Endothelial cell of umbilical vein (primary cell): ENCODE results near the gene NANS. TPM values are rescaled to one million over a fixed set of nuclear protein-coding genes. Genes with fewer than 3 reads are reported as not detected.
"Not testable (repeated sequence)": the region's sequence is repeated elsewhere in the genome, so short reads cannot be mapped to it uniquely, and the experiment has no call there.

ENCODE experiments used
- BruUV-seq: library from RNA; stranded (reverse); fragments of 400-500 nt; replicated peaks from 2 replicates; lab custom pipeline; 2021; lab: Mats Ljungman, UMichigan
- CTCF ChIA-PET: fragments of 300-600, 350-600 bp; sonication (Branson Sonifier 250); formaldehyde crosslinking; loops from one replicate; lab custom pipeline; 2021; ENCODE audit warnings: antibody characterized with exemption, inconsistent platforms; lab: Charles Lee
- POLR2A ChIA-PET: fragments of 300-600, 350-600 bp; sonication (Branson Sonifier 250); formaldehyde crosslinking; loops from one replicate; lab custom pipeline; 2021; ENCODE audit warnings: antibody characterized with exemption, inconsistent platforms; lab: Charles Lee
- DNase-seq: peaks from one replicate; pipeline ENCODE4 v3.0.0-alpha.2; 2011; ENCODE audit warnings: low read depth, low spot score
- FAIRE-seq: peaks from 2 replicates; lab custom pipeline; 2011; peaks lifted over from hg19 to GRCh38; lab: Jason Lieb, UNC
- H2AFZ ChIP-seq: 2 replicates; pipeline ENCODE4 v1.6.0; 2012; ENCODE audit warnings: low read depth, low read length, control low read depth, inconsistent platforms
- H3K27ac ChIP-seq: 2 replicates; pipeline ENCODE4 v1.5.1; 2011; ENCODE audit warnings: low read depth, mild to moderate bottlenecking, control low read depth, low read length, moderate library complexity; ENCODE audit not compliant: insufficient read depth
- H3K27me3 ChIP-seq, 2 experiments: 2 replicates each; pipeline versions ENCODE4 v1.6.0 to v1.6.1; 2011; ENCODE audit warnings: low read length in 2 of 2, mixed read lengths in 1 of 2; ENCODE audit not compliant: control insufficient read depth in 2 of 2, insufficient read depth in 2 of 2
- H3K36me3 ChIP-seq, 2 experiments: 2 replicates in 1 of 2; 3 replicates in 1 of 2; pipeline ENCODE4 v1.5.1; 2011; ENCODE audit warnings: low read length in 2 of 2, mild to moderate bottlenecking in 1 of 2, moderate library complexity in 1 of 2; ENCODE audit not compliant: control insufficient read depth in 2 of 2, insufficient read depth in 2 of 2; ENCODE audit errors: extremely low read depth in 1 of 2
- H3K4me1 ChIP-seq: 3 replicates; pipeline ENCODE4 v1.5.1; 2011; ENCODE audit warnings: mild to moderate bottlenecking, low read length; ENCODE audit not compliant: control insufficient read depth, insufficient read depth; ENCODE audit errors: extremely low read depth
- H3K4me2 ChIP-seq: 2 replicates; pipeline ENCODE4 v1.6.1; 2011; ENCODE audit warnings: low read length, control low read depth, mixed read lengths; ENCODE audit not compliant: insufficient read depth
- H3K4me3 ChIP-seq, 3 experiments: fragments of 200-600 bp in 1 of 3; sonication (generic), shearing (Covaris generic) in 1 of 3; replicated peaks in 1 of 3; 2 replicates each; pipeline ENCODE4 v1.5.1; 2011 to 2016; ENCODE audit warnings: control low read depth in 3 of 3, low read length in 3 of 3, mild to moderate bottlenecking in 2 of 3, inconsistent platforms in 1 of 3, low read depth in 1 of 3, moderate library complexity in 1 of 3; ENCODE audit not compliant: insufficient read depth in 1 of 3
- H3K79me2 ChIP-seq: 2 replicates; pipeline ENCODE4 v1.6.0; 2012; ENCODE audit warnings: low read length, inconsistent platforms; ENCODE audit not compliant: control insufficient read depth, insufficient read depth
- H3K9ac ChIP-seq: replicated peaks from 2 replicates; pipeline ENCODE3; 2011; ENCODE audit warnings: low read length, control low read depth; ENCODE audit not compliant: insufficient read depth; ENCODE audit errors: extremely low read depth
- H3K9me1 ChIP-seq: replicated peaks from 3 replicates; pipeline ENCODE4 v1.6.0; 2011; ENCODE audit warnings: mild to moderate bottlenecking, low read length; ENCODE audit not compliant: control insufficient read depth, insufficient read depth; ENCODE audit errors: extremely low read depth
- H3K9me3 ChIP-seq: replicated peaks from 2 replicates; pipeline ENCODE4 v1.5.1; 2012; ENCODE audit warnings: low read length, inconsistent platforms; ENCODE audit not compliant: control insufficient read depth, insufficient read depth
- H4K20me1 ChIP-seq: replicated peaks from 2 replicates; pipeline ENCODE3; 2011; ENCODE audit warnings: mild to moderate bottlenecking, low read length; ENCODE audit not compliant: control insufficient read depth, insufficient read depth; ENCODE audit errors: extremely low read depth
- EZH2 ChIP-seq: IDR thresholded peaks from 2 replicates; pipeline ENCODE4 v1.6.1; 2012; ENCODE audit warnings: borderline replicate concordance, low read depth, mild to moderate bottlenecking, moderate library complexity, low read length, inconsistent platforms; ENCODE audit not compliant: severe bottlenecking
- FOS ChIP-seq: IDR thresholded peaks from 2 replicates; pipeline ENCODE4 v1.6.1; 2011; ENCODE audit warnings: mild to moderate bottlenecking, low read length, moderate library complexity, borderline replicate concordance; ENCODE audit not compliant: insufficient read depth
- GATA2 ChIP-seq: IDR thresholded peaks from 2 replicates; pipeline ENCODE4 v1.7.0; 2011; ENCODE audit warnings: low read depth, mild to moderate bottlenecking, moderate library complexity, mixed read lengths, low read length; ENCODE audit not compliant: insufficient read length, insufficient read depth
- JUN ChIP-seq: IDR thresholded peaks from 2 replicates; pipeline ENCODE4 v1.6.1; 2011; ENCODE audit warnings: borderline replicate concordance, low read depth; ENCODE audit not compliant: insufficient read length, insufficient read depth
- MYC ChIP-seq: IDR thresholded peaks from one replicate; pipeline ENCODE4 v1.6.1; 2011; ENCODE audit warnings: mild to moderate bottlenecking, low read depth, low read length
- POLR2A ChIP-seq: IDR thresholded peaks from 2 replicates; pipeline ENCODE4 v1.6.1; 2012; ENCODE audit warnings: low read depth, mild to moderate bottlenecking, control low read depth, low read length
- POLR2AphosphoS5 ChIP-seq: IDR thresholded peaks from 2 replicates; pipeline ENCODE4 v1.6.1; 2012; ENCODE audit warnings: low read depth, mild to moderate bottlenecking, control low read depth, low read length, moderate library complexity; ENCODE audit not compliant: insufficient read depth
- dilution Hi-C: fragments of 300-500 bp; cut with MboI; formaldehyde crosslinking; loops from one replicate; pipeline ENCODE4 v1.15.0; 2019; ENCODE audit warnings: low sequenced_read_pairs; ENCODE audit not compliant: extremely low pct_ligation_motif_present
- intact Hi-C: fragments of 100-400 bp; cut with micrococcal nuclease; formaldehyde crosslinking; loops from one replicate; pipeline ENCODE4 v1.10.0; 2022
- polyA plus RNA-seq, 4 experiments: library from polyadenylated mRNA; depleted of rRNA in 3 of 4; stranded (reverse) in 3 of 4; unstranded in 1 of 4; fragments of >200 nt; gene quantifications; 2 replicates each; pipeline versions ENCODE4 v1.2.1 to v1.2.3, GENCODE V29; 2011 to 2012; ENCODE audit warnings: missing spikeins in 1 of 4
- total RNA-seq: library from RNA; stranded (reverse); gene quantifications from 2 replicates; pipeline ENCODE4 v1.2.3, GENCODE V29; 2021
- TF ChIP-seq, protein P1 (sequence below), 2 donors: IDR thresholded peaks; 1 replicate in 1 of 2; 2 replicates in 1 of 2; pipeline ENCODE4 v1.5.1; 2011; ENCODE audit warnings: low read length in 2 of 2, mild to moderate bottlenecking in 2 of 2, moderate library complexity in 2 of 2, control low read depth in 1 of 2, inconsistent platforms in 1 of 2, low read depth in 1 of 2; ENCODE audit not compliant: insufficient read depth in 1 of 2; ENCODE audit errors: extremely low read depth in 1 of 2
- TF ChIP-seq, protein P2 (sequence below): IDR thresholded peaks from 2 replicates; pipeline ENCODE4 v1.6.1; 2011; ENCODE audit not compliant: insufficient read depth, insufficient read length

Gene NANS
- total and polyA plus RNA-seq, 2 donors (not counting 3 experiments of a cell fraction or from before 2014, with no cell fraction given) = 85.1 to 108 TPM

GRCh38 chr9:98129451-98129881 is 72.9 kb downstream of the NANS start:
- Histone ChIP-seq H3K9me1 (no peaks in the 10 kb centered on the region), H3K4me3 (no peak overlapping the region), H3K9ac (no peak overlapping the region), H3K79me2 (no peaks in the 10 kb centered on the region), H3K27me3 (no peaks in the 10 kb centered on the region), H2AFZ (no peak overlapping the region), H4K20me1 (no peaks in the 10 kb centered on the region), H3K4me2 (no peak overlapping the region), H3K27ac (no peak overlapping the region), H3K4me1 (no peaks in the 10 kb centered on the region), H3K36me3 (no peaks in the 10 kb centered on the region), H3K9me3 (no peaks in the 10 kb centered on the region)
- TF ChIP-seq MYC (no peak), POLR2AphosphoS5 (no peak), POLR2A (no peak), FOS (no peak), EZH2 (no peak), GATA2 (no peak), JUN (no peak)
- TF ChIP-seq, protein P1, sequence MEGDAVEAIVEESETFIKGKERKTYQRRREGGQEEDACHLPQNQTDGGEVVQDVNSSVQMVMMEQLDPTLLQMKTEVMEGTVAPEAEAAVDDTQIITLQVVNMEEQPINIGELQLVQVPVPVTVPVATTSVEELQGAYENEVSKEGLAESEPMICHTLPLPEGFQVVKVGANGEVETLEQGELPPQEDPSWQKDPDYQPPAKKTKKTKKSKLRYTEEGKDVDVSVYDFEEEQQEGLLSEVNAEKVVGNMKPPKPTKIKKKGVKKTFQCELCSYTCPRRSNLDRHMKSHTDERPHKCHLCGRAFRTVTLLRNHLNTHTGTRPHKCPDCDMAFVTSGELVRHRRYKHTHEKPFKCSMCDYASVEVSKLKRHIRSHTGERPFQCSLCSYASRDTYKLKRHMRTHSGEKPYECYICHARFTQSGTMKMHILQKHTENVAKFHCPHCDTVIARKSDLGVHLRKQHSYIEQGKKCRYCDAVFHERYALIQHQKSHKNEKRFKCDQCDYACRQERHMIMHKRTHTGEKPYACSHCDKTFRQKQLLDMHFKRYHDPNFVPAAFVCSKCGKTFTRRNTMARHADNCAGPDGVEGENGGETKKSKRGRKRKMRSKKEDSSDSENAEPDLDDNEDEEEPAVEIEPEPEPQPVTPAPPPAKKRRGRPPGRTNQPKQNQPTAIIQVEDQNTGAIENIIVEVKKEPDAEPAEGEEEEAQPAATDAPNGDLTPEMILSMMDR (IDR thresholded peaks at IDR 0.05; ENCODE audit: extremely low read depth in 1 of 2, insufficient read depth in 1 of 2, low read depth in 1 of 2, low read length in 2 of 2) = no peak
- TF ChIP-seq, protein P2, sequence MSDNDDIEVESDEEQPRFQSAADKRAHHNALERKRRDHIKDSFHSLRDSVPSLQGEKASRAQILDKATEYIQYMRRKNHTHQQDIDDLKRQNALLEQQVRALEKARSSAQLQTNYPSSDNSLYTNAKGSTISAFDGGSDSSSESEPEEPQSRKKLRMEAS = no peak
- dilution Hi-C loops (no loop called here), intact Hi-C loops (no loop called here)
- ChIA-PET CTCF (no interaction called here), POLR2A (no interaction called here)
- FAIRE-seq (no peak), DNase-seq (no peak)
- no TSS peak for BruUV-seq

GRCh38 chr9:98130060-98130459 is 73.5 kb downstream of the NANS start:
- H3K27me3 ChIP-seq, dilution Hi-C loops, BruUV-seq, H3K4me2 ChIP-seq, H3K4me3 ChIP-seq, H3K36me3 ChIP-seq, intact Hi-C loops, H3K4me1 ChIP-seq, FAIRE-seq, H3K9ac ChIP-seq, H3K9me1 ChIP-seq, POLR2A ChIA-PET, H4K20me1 ChIP-seq, H2AFZ ChIP-seq, CTCF ChIA-PET, H3K27ac ChIP-seq, DNase-seq, H3K9me3 ChIP-seq, H3K79me2 ChIP-seq: not testable (repeated sequence)
